GM10266 (cell line): ENCODE results near the gene BCAR1.
A peak's percentile ranks its signal among the peaks of the same experiment; 100 is the strongest.

Experiments used
- DNase-seq: peaks from one replicate; pipeline ENCODE4 v3.0.0; 2012; ENCODE audit errors: extremely low spot score
- TF ChIP-seq, protein P1 (sequence below): IDR thresholded peaks from 2 replicates; pipeline ENCODE4 v1.5.1; 2012; ENCODE audit warnings: mild to moderate bottlenecking, low read depth; ENCODE audit not compliant: control insufficient read depth, insufficient read depth; ENCODE audit errors: missing control alignments

BCAR1 gene, protein sequence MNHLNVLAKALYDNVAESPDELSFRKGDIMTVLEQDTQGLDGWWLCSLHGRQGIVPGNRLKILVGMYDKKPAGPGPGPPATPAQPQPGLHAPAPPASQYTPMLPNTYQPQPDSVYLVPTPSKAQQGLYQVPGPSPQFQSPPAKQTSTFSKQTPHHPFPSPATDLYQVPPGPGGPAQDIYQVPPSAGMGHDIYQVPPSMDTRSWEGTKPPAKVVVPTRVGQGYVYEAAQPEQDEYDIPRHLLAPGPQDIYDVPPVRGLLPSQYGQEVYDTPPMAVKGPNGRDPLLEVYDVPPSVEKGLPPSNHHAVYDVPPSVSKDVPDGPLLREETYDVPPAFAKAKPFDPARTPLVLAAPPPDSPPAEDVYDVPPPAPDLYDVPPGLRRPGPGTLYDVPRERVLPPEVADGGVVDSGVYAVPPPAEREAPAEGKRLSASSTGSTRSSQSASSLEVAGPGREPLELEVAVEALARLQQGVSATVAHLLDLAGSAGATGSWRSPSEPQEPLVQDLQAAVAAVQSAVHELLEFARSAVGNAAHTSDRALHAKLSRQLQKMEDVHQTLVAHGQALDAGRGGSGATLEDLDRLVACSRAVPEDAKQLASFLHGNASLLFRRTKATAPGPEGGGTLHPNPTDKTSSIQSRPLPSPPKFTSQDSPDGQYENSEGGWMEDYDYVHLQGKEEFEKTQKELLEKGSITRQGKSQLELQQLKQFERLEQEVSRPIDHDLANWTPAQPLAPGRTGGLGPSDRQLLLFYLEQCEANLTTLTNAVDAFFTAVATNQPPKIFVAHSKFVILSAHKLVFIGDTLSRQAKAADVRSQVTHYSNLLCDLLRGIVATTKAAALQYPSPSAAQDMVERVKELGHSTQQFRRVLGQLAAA

GRCh38 chr16:75251280-75252048, at the start of gene BCAR1:
TSS of gene BCAR1 (minus strand) at chr16:75251624. CDS start at chr16:75251482, 142 bp downstream.
- TF ChIP-seq, protein P1, sequence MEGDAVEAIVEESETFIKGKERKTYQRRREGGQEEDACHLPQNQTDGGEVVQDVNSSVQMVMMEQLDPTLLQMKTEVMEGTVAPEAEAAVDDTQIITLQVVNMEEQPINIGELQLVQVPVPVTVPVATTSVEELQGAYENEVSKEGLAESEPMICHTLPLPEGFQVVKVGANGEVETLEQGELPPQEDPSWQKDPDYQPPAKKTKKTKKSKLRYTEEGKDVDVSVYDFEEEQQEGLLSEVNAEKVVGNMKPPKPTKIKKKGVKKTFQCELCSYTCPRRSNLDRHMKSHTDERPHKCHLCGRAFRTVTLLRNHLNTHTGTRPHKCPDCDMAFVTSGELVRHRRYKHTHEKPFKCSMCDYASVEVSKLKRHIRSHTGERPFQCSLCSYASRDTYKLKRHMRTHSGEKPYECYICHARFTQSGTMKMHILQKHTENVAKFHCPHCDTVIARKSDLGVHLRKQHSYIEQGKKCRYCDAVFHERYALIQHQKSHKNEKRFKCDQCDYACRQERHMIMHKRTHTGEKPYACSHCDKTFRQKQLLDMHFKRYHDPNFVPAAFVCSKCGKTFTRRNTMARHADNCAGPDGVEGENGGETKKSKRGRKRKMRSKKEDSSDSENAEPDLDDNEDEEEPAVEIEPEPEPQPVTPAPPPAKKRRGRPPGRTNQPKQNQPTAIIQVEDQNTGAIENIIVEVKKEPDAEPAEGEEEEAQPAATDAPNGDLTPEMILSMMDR = peak; percentile 18
- peak; percentile 96 for DNase-seq

DNA sequence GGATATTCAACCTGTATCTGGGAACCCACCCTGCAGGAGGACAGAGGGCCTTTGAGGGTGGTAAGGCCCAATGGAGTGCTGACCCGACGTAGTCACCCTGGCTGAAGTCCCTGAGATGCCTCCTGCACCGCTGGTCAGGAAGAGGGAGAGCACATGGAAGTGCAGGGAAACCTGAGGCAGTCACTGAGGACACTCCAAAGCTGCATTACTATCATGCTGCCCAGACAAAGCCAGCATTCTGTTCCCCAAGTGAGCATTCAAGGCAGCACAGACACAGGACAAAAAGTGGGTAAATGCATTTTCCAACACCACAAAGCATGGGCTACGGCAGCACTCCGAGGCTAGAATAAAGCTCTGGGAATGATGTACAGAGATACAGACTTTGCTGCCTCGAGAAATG, 46.8 kb upstream of the BCAR1 start:
- no peak for DNase-seq
- TF ChIP-seq, protein P1 = no peak

- TF ChIP-seq, protein P1 = no peak
- no peak for DNase-seq
These were observed 45.2 kb upstream of the BCAR1 start for GRCh38 chr16:75296606-75297005.

- TF ChIP-seq, protein P1 = no peak
- DNase-seq = no peak
These were observed 43.5 kb upstream of the BCAR1 start for GRCh38 chr16:75294773-75295459.

GRCh38 chr16:75293772-75294171, 42.3 kb upstream of the BCAR1 start:
- TF ChIP-seq, protein P1 = no peak
- no peak for DNase-seq

- TF ChIP-seq, protein P1 = no peak
- no peak for DNase-seq
These were observed 41.7 kb upstream of the BCAR1 start for GRCh38 chr16:75293173-75293572.
